ENCODE measurements around the gene SPTBN1.

GRCh38 chr2:54424555-54425163, 31.5 kb upstream of the SPTBN1 start:
- TF ChIP-seq CTCF (IDR thresholded peaks at IDR 0.05), result no peak
- TF ChIP-seq POLR2A (IDR thresholded peaks at IDR 0.05), result no peak
- no peak for TF ChIP-seq EP300 (IDR thresholded peaks at IDR 0.05)

Data from stomach (tissue), 4 donors.